GM18511 (cell line): Measurements from ENCODE around the gene NBAS.
"Not testable (repeated sequence)": the region's sequence is repeated elsewhere in the genome, so short reads cannot be mapped to it uniquely, and the experiment has no call there.

Experiments used
- ATAC-seq: cut with Tn5 transposase; IDR thresholded peaks from one replicate; pipeline ENCODE4 v1.9.1; 2021; ENCODE audit warnings: mild to moderate bottlenecking, moderate library complexity; ENCODE audit not compliant: unreplicated experiment

NBAS gene

GRCh38 chr2:15241201-15241600 is 319.9 kb downstream of the NBAS start:
- no peak for ATAC-seq

GRCh38 chr2:15238028-15238427 is 323.1 kb downstream of the NBAS start:
- ATAC-seq = no peak

GRCh38 chr2:15230599-15231192 is 330.4 kb downstream of the NBAS start:
- ATAC-seq = no peak

GRCh38 chr2:15226661-15227060 is 334.5 kb downstream of the NBAS start:
- no peak for ATAC-seq

GRCh38 chr2:15225131-15225530 is 336.0 kb downstream of the NBAS start:
- no peak for ATAC-seq

- ATAC-seq = no peak
These were observed 336.5 kb downstream of the NBAS start for GRCh38 chr2:15224641-15225040.

- no peak for ATAC-seq
These were observed 337.2 kb downstream of the NBAS start for GRCh38 chr2:15223887-15224286.

GRCh38 chr2:15222856-15223255 is 338.3 kb downstream of the NBAS start:
- no peak for ATAC-seq

GRCh38 chr2:15220603-15221002 is 340.5 kb downstream of the NBAS start:
- no peak for ATAC-seq

GRCh38 chr2:15218423-15219086 is 342.6 kb downstream of the NBAS start:
- no peak for ATAC-seq

- no peak for ATAC-seq
These were observed 348.9 kb downstream of the NBAS start for GRCh38 chr2:15212249-15212648.

GRCh38 chr2:15210542-15210941 is 350.6 kb downstream of the NBAS start:
- not testable (repeated sequence) for ATAC-seq

- no peak for ATAC-seq
These were observed 354.7 kb downstream of the NBAS start for GRCh38 chr2:15206419-15206818.

GRCh38 chr2:15205562-15205961 is 355.6 kb downstream of the NBAS start:
- no peak for ATAC-seq

- ATAC-seq = no peak
These were observed 360.1 kb downstream of the NBAS start for GRCh38 chr2:15201009-15201408.

- no peak for ATAC-seq
These were observed 360.6 kb downstream of the NBAS start for GRCh38 chr2:15200581-15200980.

- no peak for ATAC-seq
These were observed 363.1 kb downstream of the NBAS start for GRCh38 chr2:15198051-15198450.

- no peak for ATAC-seq
These were observed 365.3 kb downstream of the NBAS start for GRCh38 chr2:15195813-15196212.

- ATAC-seq = no peak
These were observed 369.3 kb downstream of the NBAS start for GRCh38 chr2:15191789-15192188.

GRCh38 chr2:15189216-15189615 is 371.9 kb downstream of the NBAS start:
- ATAC-seq = no peak

- no peak for ATAC-seq
These were observed 373.4 kb downstream of the NBAS start for GRCh38 chr2:15187702-15188101.

GRCh38 chr2:15186118-15186517 is 375.0 kb downstream of the NBAS start:
- no peak for ATAC-seq

- ATAC-seq = no peak
These were observed 376.6 kb downstream of the NBAS start for GRCh38 chr2:15184491-15184890.
